Ramos (cell line): ENCODE data around the gene CLCN7.

Experiments
- in situ Hi-C: fragments of 300-500 bp; cut with MboI; formaldehyde crosslinking; loops from one replicate; pipeline ENCODE4 v1.14.3; 2022; ENCODE audit warnings: low sequenced_read_pairs; ENCODE audit not compliant: unreplicated experiment

Gene CLCN7

DNA sequence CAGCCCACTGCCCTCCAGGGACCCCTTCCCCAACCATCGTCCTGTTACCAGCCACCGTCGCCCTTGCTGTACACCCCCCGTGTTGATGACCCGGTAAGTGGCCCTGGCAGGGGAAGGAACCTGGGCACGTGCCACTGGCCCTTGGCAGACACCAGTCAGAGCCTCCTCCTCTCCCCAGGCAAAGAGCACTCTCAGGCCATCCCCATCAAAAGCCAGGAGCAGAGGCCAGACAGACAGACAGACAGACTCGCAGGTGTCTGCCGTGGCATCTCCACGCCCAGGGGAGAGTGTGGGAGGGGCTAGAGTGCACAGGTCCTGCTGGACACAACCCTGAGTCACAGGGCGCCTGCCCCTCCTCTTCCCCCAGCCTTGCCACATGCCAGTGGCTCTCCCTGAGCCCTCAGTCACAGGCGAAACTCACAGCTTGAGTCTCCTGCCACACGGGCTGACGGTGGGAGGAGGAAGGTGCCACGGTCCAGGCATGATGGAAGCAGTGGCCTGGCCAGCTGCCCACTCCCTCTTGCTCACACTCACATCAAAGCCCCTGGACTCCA, 7.8 kb downstream of the CLCN7 start:
- in situ Hi-C loops = no loop called here

- in situ Hi-C loops = no loop called here
Measured at GRCh38 chr16:1466054-1466453, 8.8 kb downstream of the CLCN7 start.

DNA sequence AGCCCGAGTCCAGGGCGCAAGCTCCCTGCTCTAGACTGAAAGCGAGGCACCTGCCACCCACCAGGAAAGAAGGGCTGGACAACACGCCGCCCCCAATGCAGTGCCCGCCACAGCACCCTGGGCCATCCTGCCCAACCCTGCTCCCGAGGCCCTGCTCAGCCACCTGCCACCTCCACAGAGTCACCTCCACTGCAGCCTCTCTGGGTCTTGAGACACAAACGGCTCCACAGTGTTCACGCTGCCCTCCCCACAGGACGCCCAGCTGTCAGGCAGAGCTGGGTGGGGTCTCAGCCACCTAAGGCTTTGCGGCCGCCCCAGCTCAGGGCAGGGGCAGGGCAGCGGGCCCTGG, 9.3 kb downstream of the CLCN7 start:
- in situ Hi-C loops = no loop called here

- in situ Hi-C loops = no loop called here
Measured at GRCh38 chr16:1464894-1465566, 9.8 kb downstream of the CLCN7 start.

DNA sequence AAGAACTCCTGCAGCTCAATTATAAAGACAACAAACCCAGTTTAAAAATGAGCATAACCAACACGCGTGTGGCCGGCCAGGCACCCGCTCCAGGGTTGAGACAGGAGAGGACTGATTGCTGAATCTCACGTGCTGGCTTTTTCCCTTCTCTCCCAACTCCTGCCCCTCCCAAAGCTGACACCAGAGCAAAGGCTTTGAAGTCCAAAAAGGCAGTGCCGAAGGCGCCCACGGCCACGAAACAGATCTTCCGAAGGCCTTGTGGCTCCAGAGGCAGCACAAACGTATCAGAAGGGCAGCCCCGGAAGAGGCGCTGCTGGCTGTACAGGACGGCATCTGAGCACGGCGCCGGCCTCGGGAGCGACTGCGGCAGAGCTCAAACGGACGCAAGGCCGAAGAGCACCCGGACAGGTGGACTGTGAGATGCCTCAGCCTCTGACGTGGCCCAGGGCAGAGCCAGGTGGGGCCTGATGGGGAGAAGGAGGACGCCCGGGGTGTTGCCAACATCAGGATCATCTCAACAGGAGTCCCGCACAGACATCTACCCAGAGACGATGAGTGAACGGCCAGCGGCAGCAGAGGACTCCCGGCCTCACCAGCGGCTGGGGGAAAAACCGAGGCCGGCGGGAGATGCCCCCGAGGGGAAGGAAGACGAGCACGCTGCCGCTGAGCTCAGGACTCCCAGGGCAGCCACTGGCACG, 10.5 kb downstream of the CLCN7 start:
- in situ Hi-C loops = no loop called here

GRCh38 chr16:1461146-1461545, 13.7 kb downstream of the CLCN7 start:
- in situ Hi-C loops = no loop called here

- in situ Hi-C loops = no loop called here
Measured at GRCh38 chr16:1460602-1461138, 14.2 kb downstream of the CLCN7 start.

- in situ Hi-C loops = no loop called here
Measured at GRCh38 chr16:1459967-1460366, 14.9 kb downstream of the CLCN7 start.

- in situ Hi-C loops = no loop called here
Measured at GRCh38 chr16:1458977-1459341, 15.9 kb downstream of the CLCN7 start.

GRCh38 chr16:1458336-1458976, 16.4 kb downstream of the CLCN7 start:
- in situ Hi-C loops = no loop called here

DNA sequence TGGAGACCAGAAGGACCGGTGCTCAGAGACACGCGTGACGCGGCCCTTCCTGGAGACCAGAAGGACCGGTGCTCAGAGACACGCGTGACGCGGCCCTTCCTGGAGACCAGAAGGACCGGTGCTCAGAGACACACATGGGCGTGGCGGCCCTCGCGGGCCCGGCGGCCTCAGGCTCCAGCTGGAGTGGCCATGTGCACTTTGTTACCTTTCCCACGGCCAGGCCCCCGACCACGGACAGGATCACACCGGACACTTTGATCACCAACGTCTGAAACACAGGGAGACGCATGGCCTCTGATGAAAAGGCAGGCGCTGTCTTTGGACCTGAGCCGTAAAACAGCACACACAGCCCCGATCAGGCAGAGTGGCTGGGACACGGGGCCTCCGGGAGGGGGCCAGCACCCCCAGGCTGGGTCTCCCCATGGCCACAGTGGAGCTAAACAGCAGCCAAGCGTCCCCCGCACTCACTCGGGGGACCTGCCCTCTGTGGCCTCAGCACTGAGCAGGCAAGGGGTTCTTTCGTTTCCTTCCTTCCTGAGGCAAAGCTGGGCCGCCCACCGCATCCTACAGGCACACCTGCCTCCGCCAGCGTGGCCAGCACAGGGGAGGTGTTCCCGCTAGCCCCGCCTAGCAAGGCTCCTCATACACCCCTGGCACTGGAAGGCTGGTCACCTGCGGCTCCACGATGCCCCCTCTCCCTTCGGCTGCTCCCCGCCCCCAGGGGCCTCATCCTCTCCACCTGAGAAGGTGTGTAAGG, 17.2 kb downstream of the CLCN7 start:
- in situ Hi-C loops = no loop called here

- in situ Hi-C loops = no loop called here
Measured at GRCh38 chr16:1456951-1457350, 17.9 kb downstream of the CLCN7 start.

- in situ Hi-C loops = no loop called here
Measured at GRCh38 chr16:1455190-1456171, 19.3 kb downstream of the CLCN7 start.

DNA sequence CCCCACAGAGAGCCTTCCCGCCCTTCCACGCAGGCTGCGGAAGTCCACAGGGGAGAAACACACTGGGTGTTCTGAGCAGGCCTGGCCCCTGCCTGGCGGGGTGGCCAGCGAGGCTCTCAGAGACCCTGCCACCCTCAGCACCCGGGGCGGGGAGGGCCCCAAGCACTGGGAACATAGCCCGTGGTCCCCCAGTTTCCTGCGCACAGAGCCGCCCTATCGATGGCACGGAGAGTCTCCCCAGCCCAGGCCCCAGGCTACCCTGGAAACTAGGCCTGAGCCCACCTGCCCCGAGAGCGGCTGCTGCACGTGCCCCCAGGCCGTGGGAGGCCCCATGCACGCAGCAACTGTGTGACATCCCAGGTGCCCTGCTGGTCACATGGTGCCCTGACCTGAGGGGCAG, 20.3 kb downstream of the CLCN7 start:
- in situ Hi-C loops = no loop called here

DNA sequence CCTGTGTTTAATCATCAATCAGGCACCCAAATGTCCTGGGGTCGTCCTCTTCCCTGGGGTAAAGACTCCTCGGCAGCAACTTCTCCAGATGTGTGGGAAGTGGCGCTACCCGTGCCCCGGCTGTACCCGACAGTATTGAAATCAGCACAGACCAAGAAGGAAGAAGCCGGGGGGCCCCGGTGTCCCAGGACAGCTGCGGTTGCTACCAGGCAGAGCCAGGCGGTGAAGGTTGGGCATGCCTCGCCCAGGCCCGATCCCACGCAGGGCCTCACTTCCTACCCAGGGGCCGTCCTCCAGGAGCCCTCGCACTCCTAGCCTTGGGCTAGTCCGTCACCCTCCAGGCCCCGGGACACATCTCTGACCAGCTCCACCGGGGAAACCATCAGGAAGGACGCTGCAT, 21.5 kb downstream of the CLCN7 start:
- in situ Hi-C loops = no loop called here

DNA sequence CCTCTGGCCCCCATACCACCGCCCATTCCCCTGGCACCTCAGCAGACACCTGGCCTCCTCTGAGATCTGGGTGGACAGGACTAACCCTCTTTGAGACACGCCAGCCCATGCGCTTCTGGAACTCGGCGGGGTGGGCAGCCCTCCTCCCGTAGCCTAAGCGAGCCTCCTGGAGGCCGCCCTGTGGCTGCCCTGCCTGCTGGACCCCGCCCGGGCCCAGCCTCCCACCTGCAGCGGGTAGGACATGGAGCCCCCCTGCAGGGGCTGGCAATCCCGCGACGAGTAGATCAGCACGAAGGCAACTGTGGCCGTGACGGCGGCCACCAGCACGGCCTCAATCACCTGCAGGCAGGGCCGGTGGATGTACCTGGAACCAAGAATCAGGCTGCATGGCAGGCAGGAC, 22.3 kb downstream of the CLCN7 start:
- in situ Hi-C loops = no loop called here

GRCh38 chr16:1451702-1452392, 23.0 kb downstream of the CLCN7 start:
- in situ Hi-C loops = no loop called here

GRCh38 chr16:1450841-1451240, 24.0 kb downstream of the CLCN7 start:
- in situ Hi-C loops = no loop called here

GRCh38 chr16:1450218-1450617, 24.6 kb downstream of the CLCN7 start:
- in situ Hi-C loops = no loop called here
